Endothelial cell of umbilical vein (primary cell): Measurements from ENCODE around the gene LIG4. TPM values are rescaled to one million over a fixed set of nuclear protein-coding genes. Genes with fewer than 3 reads are reported as not detected.

Source experiments
- BruUV-seq: library from RNA; stranded (reverse); fragments of 400-500 nt; replicated peaks from 2 replicates; lab custom pipeline; 2021; lab: Mats Ljungman, UMichigan
- CTCF ChIA-PET: fragments of 300-600, 350-600 bp; sonication (Branson Sonifier 250); formaldehyde crosslinking; loops from one replicate; lab custom pipeline; 2021; ENCODE audit warnings: antibody characterized with exemption, inconsistent platforms; lab: Charles Lee
- POLR2A ChIA-PET: fragments of 300-600, 350-600 bp; sonication (Branson Sonifier 250); formaldehyde crosslinking; loops from one replicate; lab custom pipeline; 2021; ENCODE audit warnings: antibody characterized with exemption, inconsistent platforms; lab: Charles Lee
- DNase-seq: peaks from one replicate; pipeline ENCODE4 v3.0.0-alpha.2; 2011; ENCODE audit warnings: low read depth, low spot score
- FAIRE-seq: peaks from 2 replicates; lab custom pipeline; 2011; peaks lifted over from hg19 to GRCh38; lab: Jason Lieb, UNC
- H2AFZ ChIP-seq: 2 replicates; pipeline ENCODE4 v1.6.0; 2012; ENCODE audit warnings: low read depth, low read length, control low read depth, inconsistent platforms
- H3K27ac ChIP-seq: 2 replicates; pipeline ENCODE4 v1.5.1; 2011; ENCODE audit warnings: low read depth, mild to moderate bottlenecking, control low read depth, low read length, moderate library complexity; ENCODE audit not compliant: insufficient read depth
- H3K27me3 ChIP-seq, 2 experiments: 2 replicates each; pipeline versions ENCODE4 v1.6.0 to v1.6.1; 2011; ENCODE audit warnings: low read length in 2 of 2, mixed read lengths in 1 of 2; ENCODE audit not compliant: control insufficient read depth in 2 of 2, insufficient read depth in 2 of 2
- H3K36me3 ChIP-seq, 2 experiments: 2 replicates in 1 of 2; 3 replicates in 1 of 2; pipeline ENCODE4 v1.5.1; 2011; ENCODE audit warnings: low read length in 2 of 2, mild to moderate bottlenecking in 1 of 2, moderate library complexity in 1 of 2; ENCODE audit not compliant: control insufficient read depth in 2 of 2, insufficient read depth in 2 of 2; ENCODE audit errors: extremely low read depth in 1 of 2
- H3K4me1 ChIP-seq: 3 replicates; pipeline ENCODE4 v1.5.1; 2011; ENCODE audit warnings: mild to moderate bottlenecking, low read length; ENCODE audit not compliant: control insufficient read depth, insufficient read depth; ENCODE audit errors: extremely low read depth
- H3K4me2 ChIP-seq: 2 replicates; pipeline ENCODE4 v1.6.1; 2011; ENCODE audit warnings: low read length, control low read depth, mixed read lengths; ENCODE audit not compliant: insufficient read depth
- H3K4me3 ChIP-seq, 3 experiments: fragments of 200-600 bp in 1 of 3; sonication (generic), shearing (Covaris generic) in 1 of 3; replicated peaks in 1 of 3; 2 replicates each; pipeline ENCODE4 v1.5.1; 2011 to 2016; ENCODE audit warnings: control low read depth in 3 of 3, low read length in 3 of 3, mild to moderate bottlenecking in 2 of 3, inconsistent platforms in 1 of 3, low read depth in 1 of 3, moderate library complexity in 1 of 3; ENCODE audit not compliant: insufficient read depth in 1 of 3
- H3K79me2 ChIP-seq: 2 replicates; pipeline ENCODE4 v1.6.0; 2012; ENCODE audit warnings: low read length, inconsistent platforms; ENCODE audit not compliant: control insufficient read depth, insufficient read depth
- H3K9ac ChIP-seq: replicated peaks from 2 replicates; pipeline ENCODE3; 2011; ENCODE audit warnings: low read length, control low read depth; ENCODE audit not compliant: insufficient read depth; ENCODE audit errors: extremely low read depth
- H3K9me1 ChIP-seq: replicated peaks from 3 replicates; pipeline ENCODE4 v1.6.0; 2011; ENCODE audit warnings: mild to moderate bottlenecking, low read length; ENCODE audit not compliant: control insufficient read depth, insufficient read depth; ENCODE audit errors: extremely low read depth
- H3K9me3 ChIP-seq: replicated peaks from 2 replicates; pipeline ENCODE4 v1.5.1; 2012; ENCODE audit warnings: low read length, inconsistent platforms; ENCODE audit not compliant: control insufficient read depth, insufficient read depth
- H4K20me1 ChIP-seq: replicated peaks from 2 replicates; pipeline ENCODE3; 2011; ENCODE audit warnings: mild to moderate bottlenecking, low read length; ENCODE audit not compliant: control insufficient read depth, insufficient read depth; ENCODE audit errors: extremely low read depth
- EZH2 ChIP-seq: IDR thresholded peaks from 2 replicates; pipeline ENCODE4 v1.6.1; 2012; ENCODE audit warnings: borderline replicate concordance, low read depth, mild to moderate bottlenecking, moderate library complexity, low read length, inconsistent platforms; ENCODE audit not compliant: severe bottlenecking
- FOS ChIP-seq: IDR thresholded peaks from 2 replicates; pipeline ENCODE4 v1.6.1; 2011; ENCODE audit warnings: mild to moderate bottlenecking, low read length, moderate library complexity, borderline replicate concordance; ENCODE audit not compliant: insufficient read depth
- JUN ChIP-seq: IDR thresholded peaks from 2 replicates; pipeline ENCODE4 v1.6.1; 2011; ENCODE audit warnings: borderline replicate concordance, low read depth; ENCODE audit not compliant: insufficient read length, insufficient read depth
- MYC ChIP-seq: IDR thresholded peaks from one replicate; pipeline ENCODE4 v1.6.1; 2011; ENCODE audit warnings: mild to moderate bottlenecking, low read depth, low read length
- POLR2A ChIP-seq: IDR thresholded peaks from 2 replicates; pipeline ENCODE4 v1.6.1; 2012; ENCODE audit warnings: low read depth, mild to moderate bottlenecking, control low read depth, low read length
- dilution Hi-C: fragments of 300-500 bp; cut with MboI; formaldehyde crosslinking; loops from one replicate; pipeline ENCODE4 v1.15.0; 2019; ENCODE audit warnings: low sequenced_read_pairs; ENCODE audit not compliant: extremely low pct_ligation_motif_present
- intact Hi-C: fragments of 100-400 bp; cut with micrococcal nuclease; formaldehyde crosslinking; loops from one replicate; pipeline ENCODE4 v1.10.0; 2022
- polyA plus RNA-seq, 4 experiments: library from polyadenylated mRNA; depleted of rRNA in 3 of 4; stranded (reverse) in 3 of 4; unstranded in 1 of 4; fragments of >200 nt; gene quantifications; 2 replicates each; pipeline versions ENCODE4 v1.2.1 to v1.2.3, GENCODE V29; 2011 to 2012; ENCODE audit warnings: missing spikeins in 1 of 4
- total RNA-seq: library from RNA; stranded (reverse); gene quantifications from 2 replicates; pipeline ENCODE4 v1.2.3, GENCODE V29; 2021
- TF ChIP-seq, protein P1 (sequence below), 2 donors: IDR thresholded peaks; 1 replicate in 1 of 2; 2 replicates in 1 of 2; pipeline ENCODE4 v1.5.1; 2011; ENCODE audit warnings: low read length in 2 of 2, mild to moderate bottlenecking in 2 of 2, moderate library complexity in 2 of 2, control low read depth in 1 of 2, inconsistent platforms in 1 of 2, low read depth in 1 of 2; ENCODE audit not compliant: insufficient read depth in 1 of 2; ENCODE audit errors: extremely low read depth in 1 of 2
- TF ChIP-seq, protein P2 (sequence below): IDR thresholded peaks from 2 replicates; pipeline ENCODE4 v1.6.1; 2011; ENCODE audit not compliant: insufficient read depth, insufficient read length

The LIG4 gene
- total and polyA plus RNA-seq, 2 donors (not counting 3 experiments of a cell fraction or from before 2014, with no cell fraction given) = 3.0 to 9.2 TPM

DNA sequence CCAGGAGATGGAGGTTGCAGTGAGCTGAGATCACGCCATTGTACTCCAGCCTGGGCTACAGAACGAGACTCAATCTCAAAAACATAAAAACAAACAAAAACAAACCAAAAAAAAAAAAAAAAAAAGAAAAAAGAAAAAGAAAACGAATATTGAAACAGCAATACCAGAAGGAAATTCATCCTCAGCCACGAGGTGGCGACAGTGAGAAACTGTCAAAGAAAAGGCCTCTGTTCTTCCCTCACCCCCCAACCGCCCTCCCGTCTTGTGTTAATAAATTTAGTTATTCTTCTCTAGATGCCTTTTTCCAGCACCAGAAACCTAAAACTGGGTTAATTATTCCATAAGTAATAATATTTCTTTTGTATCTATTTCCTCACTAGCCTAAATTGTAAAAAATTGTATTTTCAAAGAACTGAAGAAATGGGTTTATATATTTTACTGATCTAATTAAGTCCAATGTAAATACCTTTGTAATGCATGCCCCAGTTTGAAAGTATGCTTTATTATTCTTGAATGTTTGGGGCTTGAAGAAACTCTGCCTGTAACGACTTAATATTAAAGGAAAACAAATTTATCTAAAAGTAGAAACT, 38.6 kb downstream of the LIG4 start:
- POLR2A ChIA-PET = no interaction called here
- Histone ChIP-seq H3K4me3 (no peak overlapping the region), H3K9me3 (no peaks in the 10 kb centered on the region), H3K79me2 (no peaks in the 10 kb centered on the region), H3K9ac (no peak overlapping the region), H3K36me3 (no peaks in the 10 kb centered on the region), H4K20me1 (no peaks in the 10 kb centered on the region), H3K27me3 (no peaks in the 10 kb centered on the region), H3K9me1 (no peaks in the 10 kb centered on the region), H3K4me2 (no peak overlapping the region), H2AFZ (no peak overlapping the region), H3K27ac (no peak overlapping the region), H3K4me1 (no peaks in the 10 kb centered on the region)
- dilution Hi-C loops (no loop called here), intact Hi-C loops (loop anchor here (2.0 kb wide), 1 partner anchor 718 kb away; no protein-coding TSS in a partner anchor)
- TF ChIP-seq POLR2A (no peak), EZH2 (no peak), FOS (no peak), MYC (no peak), JUN (no peak)
- TF ChIP-seq, protein P1, sequence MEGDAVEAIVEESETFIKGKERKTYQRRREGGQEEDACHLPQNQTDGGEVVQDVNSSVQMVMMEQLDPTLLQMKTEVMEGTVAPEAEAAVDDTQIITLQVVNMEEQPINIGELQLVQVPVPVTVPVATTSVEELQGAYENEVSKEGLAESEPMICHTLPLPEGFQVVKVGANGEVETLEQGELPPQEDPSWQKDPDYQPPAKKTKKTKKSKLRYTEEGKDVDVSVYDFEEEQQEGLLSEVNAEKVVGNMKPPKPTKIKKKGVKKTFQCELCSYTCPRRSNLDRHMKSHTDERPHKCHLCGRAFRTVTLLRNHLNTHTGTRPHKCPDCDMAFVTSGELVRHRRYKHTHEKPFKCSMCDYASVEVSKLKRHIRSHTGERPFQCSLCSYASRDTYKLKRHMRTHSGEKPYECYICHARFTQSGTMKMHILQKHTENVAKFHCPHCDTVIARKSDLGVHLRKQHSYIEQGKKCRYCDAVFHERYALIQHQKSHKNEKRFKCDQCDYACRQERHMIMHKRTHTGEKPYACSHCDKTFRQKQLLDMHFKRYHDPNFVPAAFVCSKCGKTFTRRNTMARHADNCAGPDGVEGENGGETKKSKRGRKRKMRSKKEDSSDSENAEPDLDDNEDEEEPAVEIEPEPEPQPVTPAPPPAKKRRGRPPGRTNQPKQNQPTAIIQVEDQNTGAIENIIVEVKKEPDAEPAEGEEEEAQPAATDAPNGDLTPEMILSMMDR (IDR thresholded peaks at IDR 0.05; ENCODE audit: extremely low read depth in 1 of 2, insufficient read depth in 1 of 2, low read depth in 1 of 2, low read length in 2 of 2) = peak; percentile 41 to 50
- TF ChIP-seq, protein P2, sequence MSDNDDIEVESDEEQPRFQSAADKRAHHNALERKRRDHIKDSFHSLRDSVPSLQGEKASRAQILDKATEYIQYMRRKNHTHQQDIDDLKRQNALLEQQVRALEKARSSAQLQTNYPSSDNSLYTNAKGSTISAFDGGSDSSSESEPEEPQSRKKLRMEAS = no peak
- FAIRE-seq = peak; percentile 48
- DNase-seq = peak; percentile 18
- BruUV-seq = no TSS peak
- CTCF ChIA-PET = interaction anchor here (0.8 to 1.7 kb wide), 5 partner anchors 37 to 718 kb away, joined by 3 to 11 read pairs (median 4); partner anchors contain the start of gene LIG4
